Measurements from ENCODE around the gene HSD17B12.

GRCh38 chr11:43774786-43775185 is 94.2 kb downstream of the HSD17B12 start:
- TF ChIP-seq CTCF (IDR thresholded peaks at IDR 0.05; ENCODE audit: poor library complexity) = no peak
- TF ChIP-seq EZH2 (IDR thresholded peaks at IDR 0.05; ENCODE audit: borderline replicate concordance) = no peak
